Lower leg skin (tissue), 4 donors: ENCODE data around the gene SETD4. TPM values are rescaled to one million over a fixed set of nuclear protein-coding genes. Genes with fewer than 3 reads are reported as not detected.
"Not testable (repeated sequence)": the region's sequence is repeated elsewhere in the genome, so short reads cannot be mapped to it uniquely, and the experiment has no call there.

Experiments
- DNase-seq, 2 donors: peaks; one replicate each; pipeline ENCODE4 v3.0.0-alpha.2; 2019; ENCODE audit warnings: low spot score in 2 of 2
- H3K4me3 ChIP-seq: fragments of 200-600 bp; sonication (generic); 2 replicates; pipeline ENCODE4 v1.5.1; 2017; ENCODE audit warnings: mild to moderate bottlenecking, low read depth; ENCODE audit not compliant: poor library complexity, severe bottlenecking
- POLR2A ChIP-seq, 2 donors: fragments of 450-650 bp; IDR thresholded peaks; one replicate each; pipeline ENCODE4 v1.6.1; 2016 to 2017; ENCODE audit warnings: antibody characterized with exemption in 2 of 2, mild to moderate bottlenecking in 1 of 2, moderate library complexity in 1 of 2
- WGBS, 2 donors: methylation state at CpG; one replicate each; pipeline ENCODE4 v1.1.5; 2018; 5-methylcytosine and 5-hydroxymethylcytosine counted together
- intact Hi-C: fragments of 100-400 bp; cut with DNase I; formaldehyde crosslinking; loops from one replicate; pipeline ENCODE4 v1.15.0; 2023; ENCODE audit warnings: low total_unique reads
- total RNA-seq, 4 donors: library from RNA; depleted of rRNA; stranded (reverse); fragments of >200 nt; gene quantifications; one replicate each; pipeline ENCODE4 v1.1.0, GENCODE V29; 2016
- TF ChIP-seq, protein P1 (sequence below), 3 donors: fragments of 450-650 bp; IDR thresholded peaks; one replicate each; pipeline ENCODE4 v1.5.1; 2016; ENCODE audit warnings: antibody characterized with exemption in 3 of 3, mild to moderate bottlenecking in 3 of 3, moderate library complexity in 2 of 3

Gene SETD4
- total RNA-seq, 4 donors from 2014 or later = 21.1 to 41.6 (median 30.1) TPM

DNA sequence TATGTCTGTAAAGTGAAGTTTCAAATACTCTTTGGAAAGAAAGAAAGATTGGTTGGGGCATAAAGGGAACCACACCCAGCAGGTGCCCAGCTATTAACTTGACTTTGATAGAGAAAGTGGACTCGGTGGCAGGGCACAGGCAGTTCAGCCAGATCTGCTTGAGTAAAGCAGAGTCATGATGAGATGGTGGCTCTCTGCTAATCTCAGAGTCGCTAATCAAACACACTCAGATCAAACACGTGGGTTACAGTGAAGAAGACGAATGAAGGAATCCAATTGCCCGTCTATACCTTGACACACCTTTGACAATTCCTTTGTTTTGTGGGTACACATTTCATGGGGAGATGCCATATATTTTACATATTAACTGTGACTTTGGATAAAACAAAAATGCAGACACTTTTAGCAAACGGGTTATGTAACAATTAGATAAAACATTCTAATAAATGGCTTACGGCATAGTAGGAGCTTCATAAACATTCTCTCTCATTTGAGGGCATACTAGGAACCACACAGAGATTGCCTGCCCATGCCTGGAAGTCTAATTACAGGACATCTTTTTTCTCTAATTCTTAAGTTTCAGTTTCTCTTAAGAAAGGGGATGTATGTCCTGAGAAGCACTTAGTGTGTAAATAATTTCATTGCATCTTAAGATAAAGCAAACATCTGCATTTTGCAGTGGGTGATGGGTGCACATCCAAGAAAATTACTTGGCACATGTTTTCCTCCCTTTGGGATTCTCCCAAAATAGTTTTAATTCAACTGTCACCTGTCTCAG lies 16.7 kb upstream of the SETD4 start:
- no peak overlapping the region for H3K4me3 ChIP-seq
- no peak for DNase-seq
- intact Hi-C loops = no loop called here
- WGBS, 2 donors = 50 to 68% methylated on average over 7 of the region's 7 CpGs
- TF ChIP-seq POLR2A (IDR thresholded peaks at IDR 0.05) = no peak
- TF ChIP-seq, protein P1, sequence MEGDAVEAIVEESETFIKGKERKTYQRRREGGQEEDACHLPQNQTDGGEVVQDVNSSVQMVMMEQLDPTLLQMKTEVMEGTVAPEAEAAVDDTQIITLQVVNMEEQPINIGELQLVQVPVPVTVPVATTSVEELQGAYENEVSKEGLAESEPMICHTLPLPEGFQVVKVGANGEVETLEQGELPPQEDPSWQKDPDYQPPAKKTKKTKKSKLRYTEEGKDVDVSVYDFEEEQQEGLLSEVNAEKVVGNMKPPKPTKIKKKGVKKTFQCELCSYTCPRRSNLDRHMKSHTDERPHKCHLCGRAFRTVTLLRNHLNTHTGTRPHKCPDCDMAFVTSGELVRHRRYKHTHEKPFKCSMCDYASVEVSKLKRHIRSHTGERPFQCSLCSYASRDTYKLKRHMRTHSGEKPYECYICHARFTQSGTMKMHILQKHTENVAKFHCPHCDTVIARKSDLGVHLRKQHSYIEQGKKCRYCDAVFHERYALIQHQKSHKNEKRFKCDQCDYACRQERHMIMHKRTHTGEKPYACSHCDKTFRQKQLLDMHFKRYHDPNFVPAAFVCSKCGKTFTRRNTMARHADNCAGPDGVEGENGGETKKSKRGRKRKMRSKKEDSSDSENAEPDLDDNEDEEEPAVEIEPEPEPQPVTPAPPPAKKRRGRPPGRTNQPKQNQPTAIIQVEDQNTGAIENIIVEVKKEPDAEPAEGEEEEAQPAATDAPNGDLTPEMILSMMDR (IDR thresholded peaks at IDR 0.05) = no peak

DNA sequence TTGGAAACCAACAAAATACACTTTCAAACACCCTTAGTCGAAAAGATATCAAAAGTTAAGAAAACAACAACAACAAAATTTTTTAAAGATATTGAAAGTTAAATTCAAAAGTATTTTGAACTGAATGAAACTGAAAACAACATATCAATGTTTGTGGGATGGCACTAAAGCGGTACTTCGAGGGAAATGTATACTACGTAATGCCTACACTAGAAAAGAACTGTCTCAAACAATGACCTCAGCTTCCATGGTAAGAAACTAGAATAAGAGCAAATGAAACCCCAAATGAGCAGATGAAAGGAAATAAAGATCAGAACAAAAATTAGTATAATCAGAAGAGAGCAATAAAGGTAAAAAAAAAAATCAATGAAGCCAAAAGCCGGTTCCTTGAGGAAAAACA lies 15.6 kb upstream of the SETD4 start:
- DNase-seq = no peak
- no peak for TF ChIP-seq POLR2A (IDR thresholded peaks at IDR 0.05)
- TF ChIP-seq, protein P1 (IDR thresholded peaks at IDR 0.05) = no peak
- intact Hi-C loops = no loop called here
- no peak overlapping the region for H3K4me3 ChIP-seq
- WGBS, 2 donors = 88 to 89% methylated on average over 5 of the region's 5 CpGs

DNA sequence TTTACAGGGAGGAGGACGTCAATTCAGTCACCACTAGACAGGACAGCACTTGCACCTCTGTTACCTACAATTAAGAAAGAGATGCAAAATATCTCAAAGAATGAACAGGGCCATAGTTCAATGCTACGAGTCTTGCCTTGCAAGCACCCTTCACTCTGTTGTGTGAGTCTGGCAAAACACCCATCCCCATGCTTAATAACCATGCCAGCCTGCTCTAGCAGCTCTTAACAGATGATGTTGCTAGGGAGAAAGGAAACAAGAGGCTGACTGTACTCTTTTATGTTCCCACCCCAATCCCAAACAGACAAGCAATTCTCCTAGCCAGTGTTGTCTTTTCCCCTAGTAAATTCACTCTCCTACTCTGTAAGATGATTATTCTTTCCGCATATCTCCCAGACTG lies 14.8 kb upstream of the SETD4 start:
- no peak for TF ChIP-seq POLR2A (IDR thresholded peaks at IDR 0.05)
- TF ChIP-seq, protein P1 (IDR thresholded peaks at IDR 0.05) = no peak
- 35 to 54% methylated on average over 3 of the region's 3 CpGs for WGBS, 2 donors
- H3K4me3 ChIP-seq = no peak overlapping the region
- no peak for DNase-seq
- intact Hi-C loops = no loop called here

DNA sequence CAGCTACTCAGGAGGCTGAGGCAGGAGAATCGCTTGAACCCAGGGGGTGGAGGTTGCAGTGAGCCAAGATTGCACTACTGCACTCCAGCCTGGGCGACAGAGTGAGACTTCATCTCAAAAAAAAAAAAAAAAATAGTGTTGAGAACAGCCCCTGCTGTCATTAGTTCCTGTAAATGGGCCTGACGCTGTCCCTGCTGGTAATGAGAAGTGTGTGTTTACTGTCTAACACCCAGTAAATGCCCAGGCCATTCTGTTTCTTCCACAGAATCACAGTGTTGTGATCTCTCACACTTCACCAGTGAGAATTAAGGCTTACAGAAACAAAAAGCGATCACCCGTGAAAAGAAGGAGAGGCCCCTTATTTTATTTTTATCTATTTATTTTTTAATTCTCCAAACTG lies 13.6 kb upstream of the SETD4 start:
- DNase-seq, intact Hi-C loops, H3K4me3 ChIP-seq: not testable (repeated sequence)
- WGBS, 2 donors = 56 to 62% methylated on average over 5 of the region's 5 CpGs

DNA sequence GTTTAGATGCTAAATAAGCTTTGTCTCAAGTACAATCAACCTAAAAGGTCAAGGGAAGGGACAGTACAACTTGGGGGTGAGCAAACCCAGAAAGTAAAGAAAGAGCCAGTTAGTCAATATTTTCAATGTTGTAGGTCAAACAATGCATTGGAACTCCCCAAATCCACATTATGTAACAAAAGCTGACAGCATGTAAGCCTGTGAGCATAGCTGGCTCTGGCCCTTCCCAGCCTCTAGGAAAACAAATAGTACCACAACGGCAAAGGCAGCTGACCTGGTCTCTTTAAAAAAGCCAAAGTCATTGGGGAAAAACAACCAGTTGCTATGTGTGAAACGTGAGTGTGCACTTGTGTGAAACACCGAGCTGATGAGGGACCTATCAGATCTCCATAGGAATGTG lies 12.9 kb upstream of the SETD4 start:
- intact Hi-C loops = no loop called here
- WGBS, 2 donors = 26 to 35% methylated on average over 3 of the region's 3 CpGs
- no peak for DNase-seq
- no peak overlapping the region for H3K4me3 ChIP-seq
- TF ChIP-seq, protein P1 (IDR thresholded peaks at IDR 0.05) = no peak
- TF ChIP-seq POLR2A (IDR thresholded peaks at IDR 0.05) = no peak

DNA sequence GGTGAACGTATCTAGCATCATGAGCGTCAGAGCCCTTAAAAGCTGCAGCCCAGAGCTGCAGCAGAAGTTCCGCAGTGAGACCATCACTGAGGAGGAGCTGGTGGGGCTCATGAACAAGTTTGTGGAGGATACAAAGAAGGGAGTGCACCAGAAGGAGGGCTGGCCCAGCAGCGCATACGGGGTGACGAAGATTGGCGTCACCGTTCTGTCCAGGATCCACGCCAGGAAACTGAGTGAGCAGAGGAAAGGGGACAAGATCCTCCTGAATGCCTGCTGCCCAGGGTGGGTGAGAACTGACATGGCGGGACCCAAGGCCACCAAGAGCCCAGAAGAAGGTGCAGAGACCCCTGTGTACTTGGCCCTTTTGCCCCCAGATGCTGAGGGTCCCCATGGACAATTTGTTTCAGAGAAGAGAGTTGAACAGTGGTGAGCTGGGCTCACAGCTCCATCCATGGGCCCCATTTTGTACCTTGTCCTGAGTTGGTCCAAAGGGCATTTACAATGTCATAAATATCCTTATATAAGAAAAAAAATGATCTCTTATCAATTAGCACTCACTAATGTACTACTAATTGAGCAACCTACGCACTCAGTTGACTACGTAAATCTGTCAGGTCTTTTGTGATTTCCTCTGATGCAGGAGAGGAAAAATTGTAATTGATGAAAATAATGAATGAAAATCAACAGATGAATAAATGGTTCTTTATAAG lies 12.3 kb upstream of the SETD4 start:
- intact Hi-C loops = no loop called here
- TF ChIP-seq, protein P1 (IDR thresholded peaks at IDR 0.05) = no peak
- TF ChIP-seq POLR2A (IDR thresholded peaks at IDR 0.05) = no peak
- 72 to 82% methylated on average over 12 of the region's 12 CpGs for WGBS, 2 donors
- DNase-seq = no peak
- H3K4me3 ChIP-seq = no peak overlapping the region
